Neuronal stem cell (in vitro differentiated cells): ENCODE data around the gene HTD2.

Source experiments
- DNase-seq: peaks from one replicate; pipeline ENCODE4 v3.0.0-alpha.2; 2013; ENCODE audit warnings: low spot score
- H2AFZ ChIP-seq: one replicate; pipeline ENCODE4 v1.6.1; 2013; ENCODE audit warnings: mild to moderate bottlenecking, low read length, inconsistent platforms
- H2AK5ac ChIP-seq: 2 replicates; pipeline ENCODE4 v1.6.1; 2013; ENCODE audit warnings: low read depth, mild to moderate bottlenecking, inconsistent platforms, low read length, moderate library complexity, mixed read lengths
- H2BK120ac ChIP-seq: 2 replicates; pipeline ENCODE4 v1.6.1; 2013; ENCODE audit warnings: low read depth, mild to moderate bottlenecking, inconsistent platforms, low read length, moderate library complexity, mixed read lengths
- H2BK12ac ChIP-seq: one replicate; pipeline ENCODE4 v1.6.1; 2013; ENCODE audit warnings: low read length, inconsistent platforms
- H2BK15ac ChIP-seq: 2 replicates; pipeline ENCODE4 v1.6.1; 2013; ENCODE audit warnings: mild to moderate bottlenecking, low read length, inconsistent platforms, mixed read lengths
- H2BK5ac ChIP-seq: one replicate; pipeline ENCODE4 v1.6.1; 2013; ENCODE audit warnings: inconsistent platforms, mild to moderate bottlenecking, low read length, moderate library complexity
- H3K14ac ChIP-seq: one replicate; pipeline ENCODE4 v1.6.1; 2013; ENCODE audit warnings: low read length, inconsistent platforms
- H3K18ac ChIP-seq: 2 replicates; pipeline ENCODE4 v1.6.1; 2013; ENCODE audit warnings: low read length, inconsistent platforms
- H3K23ac ChIP-seq: 2 replicates; pipeline ENCODE4 v1.6.1; 2013; ENCODE audit warnings: low read depth, mild to moderate bottlenecking, mixed read lengths, low read length, inconsistent platforms; ENCODE audit not compliant: poor library complexity
- H3K27ac ChIP-seq: replicated peaks from 3 replicates; pipeline ENCODE4 v1.5.1; 2013; ENCODE audit warnings: low read length, inconsistent platforms
- H3K27me3 ChIP-seq, 3 experiments: 2 replicates each; pipeline ENCODE4 v1.6.1; 2013; ENCODE audit warnings: low read length in 3 of 3, mild to moderate bottlenecking in 2 of 3, inconsistent platforms in 1 of 3, low read depth in 1 of 3, mixed read lengths in 1 of 3, moderate library complexity in 1 of 3; ENCODE audit not compliant: control insufficient read depth in 3 of 3, insufficient read depth in 3 of 3
- H3K36me3 ChIP-seq, 2 donors: replicated peaks in 1 of 2; 2 replicates each; pipeline ENCODE4 v1.6.1; 2013; ENCODE audit warnings: low read length in 2 of 2; ENCODE audit not compliant: control insufficient read depth in 2 of 2, insufficient read depth in 2 of 2
- H3K4ac ChIP-seq: 2 replicates; pipeline ENCODE4 v1.6.1; 2013; ENCODE audit warnings: inconsistent platforms, mild to moderate bottlenecking, low read length, moderate library complexity
- H3K4me1 ChIP-seq, 2 donors: 1 replicate in 1 of 2; 2 replicates in 1 of 2; pipeline ENCODE4 v1.6.1; 2013; ENCODE audit warnings: low read length in 2 of 2, low read depth in 1 of 2; ENCODE audit not compliant: control insufficient read depth in 2 of 2, insufficient read depth in 1 of 2
- H3K4me2 ChIP-seq: one replicate; pipeline ENCODE4 v1.6.1; 2013; ENCODE audit warnings: mild to moderate bottlenecking, low read length, inconsistent platforms; ENCODE audit not compliant: insufficient read depth, poor library complexity, severe bottlenecking
- H3K4me3 ChIP-seq, 2 donors: 2 replicates each; pipeline ENCODE4 v1.5.1; 2013; ENCODE audit warnings: low read length in 2 of 2, mild to moderate bottlenecking in 2 of 2, inconsistent platforms in 1 of 2, moderate library complexity in 1 of 2
- H3K79me1 ChIP-seq: one replicate; pipeline ENCODE4 v1.6.1; 2013; ENCODE audit warnings: low read depth, mild to moderate bottlenecking, inconsistent platforms, low read length, moderate library complexity
- H3K9ac ChIP-seq: one replicate; pipeline ENCODE4 v1.6.1; 2013; ENCODE audit warnings: mild to moderate bottlenecking, low read depth, low read length, inconsistent platforms; ENCODE audit not compliant: poor library complexity
- H3K9me3 ChIP-seq, 2 donors: replicated peaks in 1 of 2; 2 replicates each; pipeline versions ENCODE3 to v1.6.1; 2013; ENCODE audit warnings: low read length in 2 of 2, mild to moderate bottlenecking in 2 of 2, inconsistent platforms in 1 of 2, low read depth in 1 of 2, mixed read lengths in 1 of 2, moderate library complexity in 1 of 2; ENCODE audit not compliant: control insufficient read depth in 2 of 2, insufficient read depth in 1 of 2
- H4K8ac ChIP-seq: one replicate; pipeline ENCODE4 v1.6.1; 2013; ENCODE audit warnings: low read depth, mild to moderate bottlenecking, inconsistent platforms, low read length, moderate library complexity
- H4K91ac ChIP-seq: one replicate; pipeline ENCODE4 v1.6.1; 2013; ENCODE audit warnings: low read length, low read depth, mild to moderate bottlenecking, inconsistent platforms; ENCODE audit not compliant: poor library complexity
- WGBS, 2 donors: extraction: QIAGEN DNeasy Blood & Tissue Kit; methylation state at CpG; one replicate each; pipeline ENCODE4 v1.1.7; 2013; ENCODE audit warnings: missing lambda C conversion rate in 2 of 2, mixed read lengths in 1 of 2; ENCODE audit not compliant: insufficient read length in 2 of 2, insufficient replicate concordance in 1 of 2; ENCODE audit errors: extremely low coverage in 2 of 2; 5-methylcytosine and 5-hydroxymethylcytosine counted together

Gene HTD2

DNA sequence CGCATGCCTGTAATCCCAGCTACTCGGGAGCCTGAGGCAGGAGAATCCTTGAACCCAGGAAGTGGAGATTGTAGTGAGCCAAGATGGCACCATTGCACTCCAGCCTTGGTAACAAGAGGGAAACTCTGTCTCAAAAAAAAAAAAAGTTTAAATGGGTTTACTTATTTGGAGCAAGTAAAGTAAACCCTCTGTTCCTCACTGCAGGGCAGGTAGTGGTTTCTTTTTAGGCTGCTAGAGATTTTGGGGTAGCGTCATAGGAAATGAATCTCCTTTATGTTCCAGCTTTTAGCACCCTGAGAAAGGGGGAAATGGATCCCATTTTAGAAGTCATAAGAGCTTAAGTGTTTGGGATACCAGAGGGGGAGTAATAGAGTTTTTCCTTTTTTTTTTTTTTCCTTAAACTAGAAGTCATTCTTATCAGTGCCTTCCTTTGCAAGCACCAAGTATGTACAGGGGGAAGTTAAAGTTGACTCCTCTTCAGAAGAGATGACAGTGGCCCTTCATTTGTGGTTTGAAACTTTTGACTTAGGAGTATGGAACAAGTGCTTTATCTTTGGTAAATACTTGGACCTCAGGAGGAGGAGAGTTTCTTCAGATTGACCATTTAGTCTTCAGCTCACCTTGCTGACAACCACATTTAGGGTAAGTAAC is 34.4 kb downstream of the HTD2 start:
- Histone ChIP-seq H3K79me1 (no peaks in the 10 kb centered on the region), H2AFZ (no peak overlapping the region), H3K4me3 (no peak overlapping the region), H3K27me3 (no peaks in the 10 kb centered on the region), H3K23ac (no peak overlapping the region), H3K14ac (no peak overlapping the region), H3K9ac (no peak overlapping the region), H3K4me2 (no peak overlapping the region), H2BK120ac (no peak overlapping the region), H3K9me3 (no peaks in the 10 kb centered on the region), H3K18ac (no peak overlapping the region), H2BK5ac (no peak overlapping the region), H3K4ac (no peak overlapping the region), H3K36me3 (no peaks in the 10 kb centered on the region), H4K8ac (no peak overlapping the region), H3K27ac (no peak overlapping the region), H2AK5ac (no peak overlapping the region), H2BK12ac (no peak overlapping the region), H3K4me1 (no peaks in the 10 kb centered on the region), H2BK15ac (no peak overlapping the region), H4K91ac (no peak overlapping the region)
- DNase-seq, result no peak
- WGBS, 2 donors, result no CpG with 5 or more reads among the region's 3 CpGs

DNA sequence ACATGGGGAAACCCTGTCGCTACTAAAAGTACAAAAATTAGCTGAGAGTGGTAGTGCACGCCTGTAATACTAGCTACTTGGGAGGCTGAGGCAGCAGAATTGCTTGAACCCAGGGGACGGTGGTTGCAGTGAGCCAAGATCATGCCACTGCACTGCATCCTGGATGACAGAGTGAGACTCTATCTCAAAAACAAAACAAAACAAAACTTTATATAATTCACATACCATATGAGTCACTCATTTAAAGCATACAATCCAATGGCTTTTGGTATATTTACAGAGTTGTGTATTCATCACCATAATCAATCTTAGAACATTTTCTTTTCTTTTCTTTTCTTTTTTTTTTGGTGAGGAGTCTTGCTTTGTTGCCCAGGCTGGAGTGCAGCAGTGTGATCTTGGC is 35.1 kb downstream of the HTD2 start:
- no peak overlapping the region for H2AK5ac ChIP-seq
- no peaks in the 10 kb centered on the region for H3K79me1 ChIP-seq
- WGBS, 2 donors, result no CpG with 5 or more reads among the region's 3 CpGs
- no peak overlapping the region for H2BK5ac ChIP-seq
- H3K23ac ChIP-seq, result no peak overlapping the region
- no peaks in the 10 kb centered on the region for H3K9me3 ChIP-seq
- no peaks in the 10 kb centered on the region for H3K27me3 ChIP-seq
- H2AFZ ChIP-seq, result no peak overlapping the region
- no peaks in the 10 kb centered on the region for H3K36me3 ChIP-seq
- no peak overlapping the region for H3K9ac ChIP-seq
- H4K8ac ChIP-seq, result no peak overlapping the region
- H4K91ac ChIP-seq, result no peak overlapping the region
- no peak overlapping the region for H3K27ac ChIP-seq
- no peak overlapping the region for H3K4me3 ChIP-seq
- H3K4me1 ChIP-seq, result no peaks in the 10 kb centered on the region
- no peak overlapping the region for H3K4me2 ChIP-seq
- no peak for DNase-seq
- H2BK120ac ChIP-seq, result no peak overlapping the region
- no peak overlapping the region for H3K4ac ChIP-seq
- H2BK12ac ChIP-seq, result no peak overlapping the region
- H2BK15ac ChIP-seq, result no peak overlapping the region
- H3K14ac ChIP-seq, result no peak overlapping the region
- no peak overlapping the region for H3K18ac ChIP-seq

DNA sequence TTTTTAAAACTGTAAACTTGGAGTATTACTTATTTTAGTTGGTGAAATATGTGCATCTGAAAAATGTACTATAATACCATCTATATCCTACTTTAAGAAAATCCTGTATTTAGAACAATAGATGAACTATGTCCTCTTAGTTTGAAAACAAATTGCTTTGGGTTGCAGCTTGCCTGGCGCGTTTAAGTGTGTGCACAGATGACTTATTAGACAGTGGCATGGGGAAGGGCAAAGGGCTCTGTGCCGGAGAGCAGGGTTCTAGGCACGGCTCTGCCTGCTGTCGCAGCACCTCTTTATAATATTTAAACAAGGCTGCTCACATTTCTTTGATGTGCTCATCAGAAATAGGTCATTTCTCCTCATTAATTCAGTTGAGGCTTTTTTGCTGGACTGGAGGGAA is 36.4 kb downstream of the HTD2 start:
- Histone ChIP-seq H3K14ac (no peak overlapping the region), H4K91ac (no peak overlapping the region), H4K8ac (no peak overlapping the region), H3K23ac (no peak overlapping the region), H3K9me3 (no peaks in the 10 kb centered on the region), H3K79me1 (no peaks in the 10 kb centered on the region), H3K4me1 (no peaks in the 10 kb centered on the region), H2BK12ac (no peak overlapping the region), H2BK15ac (no peak overlapping the region), H3K9ac (no peak overlapping the region), H2AK5ac (no peak overlapping the region), H2AFZ (no peak overlapping the region), H3K18ac (no peak overlapping the region), H2BK5ac (no peak overlapping the region), H3K4ac (no peak overlapping the region), H3K27me3 (no peaks in the 10 kb centered on the region), H3K27ac (no peak overlapping the region), H3K4me3 (no peak overlapping the region), H2BK120ac (no peak overlapping the region), H3K4me2 (no peak overlapping the region), H3K36me3 (no peaks in the 10 kb centered on the region)
- no peak for DNase-seq
- no CpG with 5 or more reads among the region's 5 CpGs for WGBS, 2 donors

DNA sequence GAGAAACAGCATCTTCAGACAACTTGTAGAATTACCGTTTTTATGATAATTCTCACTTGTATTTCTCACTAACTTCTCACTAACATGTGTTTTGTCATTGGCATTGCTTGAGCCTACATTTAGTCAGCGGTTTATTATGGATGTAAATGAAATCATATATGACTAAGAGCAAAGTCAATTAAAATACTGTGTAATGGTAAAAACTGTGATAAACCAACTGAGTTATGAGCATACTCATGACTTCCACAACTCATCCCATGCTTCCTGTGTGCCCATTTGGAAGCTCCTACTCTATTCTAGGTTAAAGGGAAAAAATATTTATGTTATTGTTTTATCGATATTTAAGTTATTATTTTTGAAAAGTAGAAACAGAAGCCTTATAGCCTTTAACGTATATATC is 39.1 kb downstream of the HTD2 start:
- Histone ChIP-seq H2AK5ac (no peak overlapping the region), H4K91ac (no peak overlapping the region), H2BK15ac (no peak overlapping the region), H3K14ac (no peak overlapping the region), H2BK12ac (no peak overlapping the region), H3K4me1 (no peaks in the 10 kb centered on the region), H2AFZ (no peak overlapping the region), H3K4ac (no peak overlapping the region), H3K27ac (no peak overlapping the region), H3K9me3 (no peaks in the 10 kb centered on the region), H2BK120ac (no peak overlapping the region), H3K9ac (no peak overlapping the region), H3K79me1 (no peaks in the 10 kb centered on the region), H3K4me3 (no peak overlapping the region), H3K23ac (no peak overlapping the region), H4K8ac (no peak overlapping the region), H3K4me2 (no peak overlapping the region), H3K36me3 (no peaks in the 10 kb centered on the region), H3K27me3 (no peaks in the 10 kb centered on the region), H3K18ac (no peak overlapping the region), H2BK5ac (no peak overlapping the region)
- no peak for DNase-seq
- 100% methylated on average over 1 of the region's 4 CpGs; no CpG with 5 or more reads in 1 of the 2 donors for WGBS, 2 donors
